Heart right ventricle (tissue), 16 donors: Measurements from ENCODE around the gene ZFYVE28. TPM values are rescaled to one million over a fixed set of nuclear protein-coding genes. Genes with fewer than 3 reads are reported as not detected.
"Not testable (repeated sequence)": the region's sequence is repeated elsewhere in the genome, so short reads cannot be mapped to it uniquely, and the experiment has no call there.

Experiments
- ATAC-seq, 8 donors: fragments of 200-7000 bp; cut with Tn5 transposase; one replicate each; pipeline ENCODE4 v1.9.1; 2020; ENCODE audit warnings: mild to moderate bottlenecking in 8 of 8, moderate library complexity in 8 of 8, moderate number of reproducible peaks in 1 of 8
- DNase-seq, 2 donors: peaks; one replicate each; pipeline ENCODE4 v3.0.0-alpha.2; 2020
- H3K27ac ChIP-seq, 10 donors: fragments of 200-600 bp; sonication (generic) in 2 of 10; one replicate each; pipeline versions ENCODE4 v1.5.0 to v1.8.0; 2020 to 2022; ENCODE audit warnings: mild to moderate bottlenecking in 3 of 10
- H3K27me3 ChIP-seq, 7 donors: fragments of 200-600 bp; one replicate each; pipeline ENCODE4 v1.8.0; 2021 to 2022; ENCODE audit warnings: mild to moderate bottlenecking in 2 of 7
- H3K36me3 ChIP-seq, 9 donors: fragments of 200-600 bp; sonication (generic) in 1 of 9; one replicate each; pipeline versions ENCODE4 v1.5.0 to v1.8.0; 2020 to 2022; ENCODE audit warnings: mild to moderate bottlenecking in 2 of 9
- H3K4me1 ChIP-seq, 9 donors: fragments of 200-600 bp; sonication (generic) in 1 of 9; one replicate each; pipeline versions ENCODE4 v1.5.0 to v1.8.0; 2020 to 2022; ENCODE audit warnings: mild to moderate bottlenecking in 4 of 9
- H3K4me3 ChIP-seq, 10 donors: fragments of 200-600 bp; sonication (generic) in 2 of 10; one replicate each; pipeline versions ENCODE4 v1.5.0 to v1.8.0; 2020 to 2022; ENCODE audit warnings: mild to moderate bottlenecking in 7 of 10, moderate library complexity in 2 of 10
- H3K9me3 ChIP-seq, 11 donors: fragments of 200-600 bp in 10 of 11; sonication (generic) in 2 of 11; one replicate each; pipeline versions ENCODE4 v1.5.0 to v1.8.0; 2013 to 2022; ENCODE audit warnings: mild to moderate bottlenecking in 2 of 11, control low read depth in 1 of 11, moderate library complexity in 1 of 11
- WGBS, 2 donors: extraction: QIAGEN DNeasy Blood & Tissue Kit; methylation state at CpG; one replicate each; pipeline ENCODE4 v1.1.7; 2013; ENCODE audit warnings: inconsistent platforms in 1 of 2; 5-methylcytosine and 5-hydroxymethylcytosine counted together
- intact Hi-C, 10 donors: fragments of 100-400 bp; cut with DNase I; formaldehyde crosslinking; loops; one replicate each; pipeline versions ENCODE4 v1.11.1 to v1.14.2; 2022
- polyA plus RNA-seq, 2 donors: library from polyadenylated mRNA; stranded (reverse); fragments of 200-250 nt; gene quantifications; one replicate each; pipeline ENCODE4 v1.2.3, GENCODE V29; 2013
- total RNA-seq, 10 donors: library from RNA; stranded (reverse); fragmentation: NEBNext Ultra II Directional in 3 of 10; extraction: Animal tissue kit (Norgen Biotek cat#: 25700) in 3 of 10; gene quantifications; one replicate each; pipeline versions ENCODE4 v1.2.1 to v1.2.4, GENCODE V29; 2021 to 2023
- TF ChIP-seq, protein P1 (sequence below), 9 donors: fragments of 200-600 bp; sonication (generic) in 2 of 9; IDR thresholded peaks; one replicate each; pipeline versions ENCODE4 v1.5.0 to v1.8.0; 2021 to 2022; ENCODE audit warnings: antibody characterized with exemption in 9 of 9, mild to moderate bottlenecking in 5 of 9, moderate library complexity in 1 of 9
- donor health status: Arrhythmogenic right ventricular cardiomyopathy.
- donor health status: ischemic (EF 13 %, LVEDD 7.1; RV severe dilation, severe dysfunction).
- donor health status: healthy with polysubstance abuse.
- donor health status: DM: no; HTN: yes; CAD: no.
- donor health status: DM: no; HTN: no; CAD: no.
- donor health status: ischemic (EF 25% LVEDD 6.9; RV normal size, moderate dysfunction).
- donor health status: ischemic (EF 25% LVEDD 5.7; RV mildly dilated, moderate dysfunction).
- donor health status: healthy.
- donor health status: DM: yes; HTN: yes; CAD: no.
- donor health status: Ischemic cardiomyopathy.
- donor health status: ischemic (EF 35%, LVEDD 5.7; RV mildly dilated, moderate dysfunction).
- donor health status: nonischemic (EF 11% LVEDD 7.7; RV severe dilation, severe dysfunction).
- donor health status: DM: yes; HTN: yes; CAD: no.
- donor health status: PGD.
- donor health status: ischemic (EF 29% LVEDD 5.4; RV normal size, mild dysfunction).
- donor health status: nonischemic (EF 23%, LVEDD 6.1; RV moderate dilation, normal function).

ZFYVE28 gene
- total and polyA plus RNA-seq, 12 donors = 2.3 to 9.9 (median 3.5) TPM

DNA sequence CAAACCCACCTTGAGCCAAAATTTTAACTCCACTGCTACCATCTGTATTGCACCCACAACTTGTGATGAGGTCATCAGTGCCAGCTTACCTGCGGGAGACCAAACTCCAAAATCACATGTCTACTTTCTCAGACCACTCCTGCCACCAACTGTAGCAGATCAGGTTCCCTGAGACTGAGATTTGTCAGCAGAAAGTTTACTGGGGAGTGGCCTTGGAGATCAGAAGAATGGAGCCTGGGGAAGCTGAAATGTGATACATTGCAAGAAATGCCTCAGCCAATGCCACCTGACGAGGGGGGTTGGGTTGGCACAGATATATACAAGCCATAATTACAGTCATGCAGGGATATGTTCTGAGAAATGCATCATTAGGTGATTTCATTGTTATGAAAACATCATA is 195.6 kb downstream of the ZFYVE28 start:
- Histone ChIP-seq H3K36me3 (peaks cover 0 to 53% (median 0%) of the 10 kb centered on the region in 9 donors), H3K27me3 (no peaks in the 10 kb centered on the region), H3K27ac (no peak overlapping the region), H3K4me3 (no peak overlapping the region), H3K9me3 (no peaks in the 10 kb centered on the region), H3K4me1 (peaks cover 0 to 7% (median 3%) of the 10 kb centered on the region in 9 donors)
- TF ChIP-seq, protein P1, sequence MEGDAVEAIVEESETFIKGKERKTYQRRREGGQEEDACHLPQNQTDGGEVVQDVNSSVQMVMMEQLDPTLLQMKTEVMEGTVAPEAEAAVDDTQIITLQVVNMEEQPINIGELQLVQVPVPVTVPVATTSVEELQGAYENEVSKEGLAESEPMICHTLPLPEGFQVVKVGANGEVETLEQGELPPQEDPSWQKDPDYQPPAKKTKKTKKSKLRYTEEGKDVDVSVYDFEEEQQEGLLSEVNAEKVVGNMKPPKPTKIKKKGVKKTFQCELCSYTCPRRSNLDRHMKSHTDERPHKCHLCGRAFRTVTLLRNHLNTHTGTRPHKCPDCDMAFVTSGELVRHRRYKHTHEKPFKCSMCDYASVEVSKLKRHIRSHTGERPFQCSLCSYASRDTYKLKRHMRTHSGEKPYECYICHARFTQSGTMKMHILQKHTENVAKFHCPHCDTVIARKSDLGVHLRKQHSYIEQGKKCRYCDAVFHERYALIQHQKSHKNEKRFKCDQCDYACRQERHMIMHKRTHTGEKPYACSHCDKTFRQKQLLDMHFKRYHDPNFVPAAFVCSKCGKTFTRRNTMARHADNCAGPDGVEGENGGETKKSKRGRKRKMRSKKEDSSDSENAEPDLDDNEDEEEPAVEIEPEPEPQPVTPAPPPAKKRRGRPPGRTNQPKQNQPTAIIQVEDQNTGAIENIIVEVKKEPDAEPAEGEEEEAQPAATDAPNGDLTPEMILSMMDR (IDR thresholded peaks at IDR 0.05) = no peak
- ATAC-seq = no peak
- 90 to 100% methylated on average over 2 of the region's 2 CpGs for WGBS, 2 donors
- DNase-seq = no peak
- intact Hi-C loops = loop anchor here in 8 of 10 donors (5.0 to 10.0 kb wide), 8 partner anchors 212 to 414 kb away; partner anchors contain the start of gene RNF4 (in 2 of the 8)

- not testable (repeated sequence) for H3K4me3 ChIP-seq, ATAC-seq, DNase-seq, H3K27me3 ChIP-seq, H3K9me3 ChIP-seq, H3K27ac ChIP-seq, H3K4me1 ChIP-seq
- WGBS, 2 donors = 61 to 65% methylated on average over 4 of the region's 4 CpGs
- peaks cover 0 to 40% (median 0%) of the 10 kb centered on the region in 9 donors for H3K36me3 ChIP-seq
- intact Hi-C loops = loop anchor here in 8 of 10 donors (5.0 to 10.0 kb wide), 8 partner anchors 213 to 416 kb away; partner anchors contain the start of gene RNF4 (in 2 of the 8)
Measured at GRCh38 chr4:2221378-2221777, 197.1 kb downstream of the ZFYVE28 start.

GRCh38 chr4:2220016-2220630 is 198.3 kb downstream of the ZFYVE28 start:
- DNase-seq (peak; percentile 55 to 59), ATAC-seq (peak; percentile 81 to 93 (median 88))
- Histone ChIP-seq H3K9me3 (no peaks in the 10 kb centered on the region), H3K27ac (no peak overlapping the region), H3K4me1 (peaks cover 0 to 7% (median 3%) of the 10 kb centered on the region in 9 donors), H3K36me3 (peaks cover 0 to 30% (median 0%) of the 10 kb centered on the region in 9 donors), H3K4me3 (no peak overlapping the region), H3K27me3 (no peaks in the 10 kb centered on the region)
- 11 to 12% methylated on average over 10 of the region's 10 CpGs for WGBS, 2 donors
- intact Hi-C loops = loop anchor here in 8 of 10 donors (5.0 to 10.0 kb wide), 8 partner anchors 215 to 417 kb away; partner anchors contain the start of gene RNF4 (in 2 of the 8)
- TF ChIP-seq, protein P1 (IDR thresholded peaks at IDR 0.05) = peak; percentile 68 to 88 (median 84)

Other genes starting within 250 kb of the ZFYVE28 start
- gene HAUS3, start 176.5 kb downstream of the ZFYVE28 start, total RNA-seq = 1 to 10 TPM; 4.0 to 7.3 (median 6.5) TPM
- gene HAUS3, start 176.5 kb downstream of the ZFYVE28 start, polyA plus RNA-seq = 10 to 100 TPM in 1 of 2 donors, 1 to 10 TPM in 1; 3.5 to 10.5 TPM
- gene POLN, start 176.5 kb downstream of the ZFYVE28 start, total RNA-seq = 1 to 10 TPM; 1.3 to 3.1 (median 2.1) TPM
- gene POLN, start 176.5 kb downstream of the ZFYVE28 start, polyA plus RNA-seq = 1 to 10 TPM in 1 of 2 donors, under 1 TPM in 1; 0.97 to 2.4 TPM
- 10 to 100 TPM; 19.1 to 44.2 (median 27.9) TPM for gene MXD4, start 156.5 kb downstream of the ZFYVE28 start, total RNA-seq
- gene MXD4, start 156.5 kb downstream of the ZFYVE28 start, polyA plus RNA-seq = 10 to 100 TPM; 29.6 to 82.2 TPM
- not detected for gene CFAP99, start 310 bp upstream of the ZFYVE28 start, total RNA-seq
- not detected for gene CFAP99, start 310 bp upstream of the ZFYVE28 start, polyA plus RNA-seq
- gene RNF4, start 50.5 kb upstream of the ZFYVE28 start, total RNA-seq = 10 to 100 TPM; 27.4 to 42.1 (median 30.6) TPM
- gene RNF4, start 50.5 kb upstream of the ZFYVE28 start, polyA plus RNA-seq = 10 to 100 TPM; 13.4 to 19.3 TPM
- gene FAM193A, start 118.0 kb upstream of the ZFYVE28 start, total RNA-seq = 10 to 100 TPM; 12.6 to 20.6 (median 16.3) TPM
- gene FAM193A, start 118.0 kb upstream of the ZFYVE28 start, polyA plus RNA-seq = 10 to 100 TPM in 1 of 2 donors, 1 to 10 TPM in 1; 7.5 to 14.3 TPM